WTC11 (cell line): ENCODE measurements around the gene C5orf24. TPM values are rescaled to one million over a fixed set of nuclear protein-coding genes. Genes with fewer than 3 reads are reported as not detected.
A peak's percentile ranks its signal among the peaks of the same experiment; 100 is the strongest.

Experiments
- ATAC-seq: fragments of 200-7000 bp; cut with Tn5 transposase; 2 replicates; pipeline ENCODE4 v1.10.0; 2021; ENCODE audit warnings: mild to moderate bottlenecking, moderate library complexity
- CTCF ChIA-PET: fragments of 300-600 bp; sonication (Branson Sonifier 250); formaldehyde crosslinking; loops from one replicate; lab custom pipeline; 2021; ENCODE audit warnings: antibody characterized with exemption; lab: Charles Lee
- POLR2A ChIA-PET: fragments of 350-600 bp; sonication (Branson Sonifier 250); formaldehyde crosslinking; loops from one replicate; lab custom pipeline; 2021; ENCODE audit warnings: antibody characterized with exemption; lab: Charles Lee
- DNase-seq: peaks from one replicate; pipeline ENCODE4 v3.0.0; 2021; ENCODE audit warnings: low spot score
- H3K27ac Mint-ChIP-seq: 2 replicates; pipeline ENCODE4 v1.8.0; 2021; ENCODE audit warnings: mixed read lengths
- H3K27me3 Mint-ChIP-seq: 2 replicates; pipeline ENCODE4 v1.8.0; 2021; ENCODE audit warnings: low read depth, mild to moderate bottlenecking, moderate library complexity, mixed read lengths
- H3K36me3 Mint-ChIP-seq: 2 replicates; pipeline ENCODE4 v1.8.0; 2021; ENCODE audit warnings: mixed read lengths
- H3K4me1 Mint-ChIP-seq: 2 replicates; pipeline ENCODE4 v1.8.0; 2022; ENCODE audit warnings: mixed read lengths
- H3K4me3 Mint-ChIP-seq: 2 replicates; pipeline ENCODE4 v1.8.0; 2021; ENCODE audit warnings: mild to moderate bottlenecking, moderate library complexity, mixed read lengths
- H3K9me3 Mint-ChIP-seq: 2 replicates; pipeline ENCODE4 v1.8.0; 2021; ENCODE audit warnings: mixed read lengths
- ARID4B ChIP-seq: sonication (generic); formaldehyde crosslinking; IDR thresholded peaks from 2 replicates; pipeline ENCODE4 v1.8.0; 2023; ENCODE audit warnings: missing genetic modification reagents, mild to moderate bottlenecking, borderline replicate concordance
- CREB1 ChIP-seq: sonication (generic); formaldehyde crosslinking; IDR thresholded peaks from 2 replicates; pipeline ENCODE4 v1.8.0; 2023; ENCODE audit warnings: mild to moderate bottlenecking, missing genetic modification reagents
- ESRRA ChIP-seq: sonication (generic); formaldehyde crosslinking; IDR thresholded peaks from 2 replicates; pipeline ENCODE4 v1.8.1; 2022; ENCODE audit warnings: mild to moderate bottlenecking, missing genetic modification reagents, borderline replicate concordance
- FOXK1 ChIP-seq: sonication (generic); formaldehyde crosslinking; IDR thresholded peaks from 2 replicates; pipeline ENCODE4 v1.8.0; 2022; ENCODE audit warnings: mild to moderate bottlenecking, moderate library complexity, missing genetic modification reagents
- GABPB1 ChIP-seq: sonication (generic); formaldehyde crosslinking; IDR thresholded peaks from 2 replicates; pipeline ENCODE4 v1.8.1; 2023; ENCODE audit warnings: mild to moderate bottlenecking, missing genetic modification reagents
- HMGA2 ChIP-seq: fragments of 250-450 bp; sonication (Bioruptor Pico); IDR thresholded peaks from 2 replicates; pipeline ENCODE4 v1.4.0; 2021; ENCODE audit warnings: mild to moderate bottlenecking, moderate library complexity
- MXD4 ChIP-seq: fragments of 250-450 bp; sonication (Bioruptor Pico); IDR thresholded peaks from 2 replicates; pipeline ENCODE4 v1.8.0; 2021; ENCODE audit warnings: mild to moderate bottlenecking, moderate library complexity, borderline replicate concordance
- OVOL2 ChIP-seq: fragments of 250-450 bp; sonication (Bioruptor Pico); IDR thresholded peaks from 2 replicates; pipeline ENCODE4 v1.9.0; 2021; ENCODE audit warnings: mild to moderate bottlenecking, borderline replicate concordance
- SOX15 ChIP-seq: fragments of 250-450 bp; sonication (Bioruptor Pico); IDR thresholded peaks from 2 replicates; pipeline ENCODE4 v1.9.0; 2021; ENCODE audit warnings: mild to moderate bottlenecking
- USF1 ChIP-seq: sonication (generic); formaldehyde crosslinking; IDR thresholded peaks from 2 replicates; pipeline ENCODE4 v1.8.0; 2022; ENCODE audit warnings: mild to moderate bottlenecking, missing genetic modification reagents
- USF2 ChIP-seq: sonication (generic); formaldehyde crosslinking; IDR thresholded peaks from 2 replicates; pipeline ENCODE4 v1.8.1; 2023; ENCODE audit warnings: mild to moderate bottlenecking, missing genetic modification reagents, moderate library complexity
- ZMAT4 ChIP-seq: fragments of 250-450 bp; sonication (Bioruptor Pico); IDR thresholded peaks from 2 replicates; pipeline ENCODE4 v1.9.0; 2021; ENCODE audit warnings: mild to moderate bottlenecking
- total RNA-seq: library from RNA; stranded (reverse); gene quantifications from 3 replicates; pipeline ENCODE4 v1.2.3, GENCODE V29; 2021
- TF ChIP-seq, protein P1 (sequence below): sonication (generic); formaldehyde crosslinking; IDR thresholded peaks from 2 replicates; pipeline ENCODE4 v1.8.0; 2022; ENCODE audit warnings: missing genetic modification reagents

C5orf24 gene
- total RNA-seq, 1 experiment from 2014 or later = 15.7 TPM

DNA sequence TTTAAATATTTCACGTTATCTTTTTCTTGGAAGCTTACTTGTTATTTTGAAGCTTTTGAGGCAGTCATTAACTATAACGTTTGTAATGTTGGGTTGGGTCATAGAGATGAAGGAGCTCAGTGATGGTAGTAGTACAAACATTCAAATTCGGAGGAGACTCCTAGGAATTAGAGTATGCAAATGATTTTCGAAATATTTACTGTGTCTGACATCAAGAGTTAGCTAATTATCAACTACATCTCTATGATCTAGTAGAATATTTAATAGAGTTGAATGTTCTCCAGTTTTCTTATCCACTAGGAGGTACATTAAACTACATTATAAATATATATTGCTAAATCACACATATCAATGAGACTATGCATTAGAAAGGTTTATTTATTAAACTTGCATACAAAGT lies 28.8 kb upstream of the C5orf24 start:
- TF ChIP-seq USF1 (CRISPR knock-in tag) = no peak
- Mint-ChIP-seq H3K9me3 (no peaks in the 10 kb centered on the region), H3K4me1 (no peaks in the 10 kb centered on the region), H3K36me3 (peaks cover 80% of the 10 kb centered on the region), H3K27ac (no peak overlapping the region), H3K27me3 (no peaks in the 10 kb centered on the region), H3K4me3 (no peak overlapping the region)
- ChIA-PET CTCF (interaction anchor here (1.2 kb wide), 1 partner anchor 87 kb away, joined by 4 read pairs; no protein-coding TSS in a partner anchor), POLR2A (interaction anchor here (0.5 to 0.7 kb wide), 2 partner anchors 55 to 628 kb away, joined by 3 read pairs; no protein-coding TSS in a partner anchor)
- DNase-seq (no peak), ATAC-seq (no peak)

DNA sequence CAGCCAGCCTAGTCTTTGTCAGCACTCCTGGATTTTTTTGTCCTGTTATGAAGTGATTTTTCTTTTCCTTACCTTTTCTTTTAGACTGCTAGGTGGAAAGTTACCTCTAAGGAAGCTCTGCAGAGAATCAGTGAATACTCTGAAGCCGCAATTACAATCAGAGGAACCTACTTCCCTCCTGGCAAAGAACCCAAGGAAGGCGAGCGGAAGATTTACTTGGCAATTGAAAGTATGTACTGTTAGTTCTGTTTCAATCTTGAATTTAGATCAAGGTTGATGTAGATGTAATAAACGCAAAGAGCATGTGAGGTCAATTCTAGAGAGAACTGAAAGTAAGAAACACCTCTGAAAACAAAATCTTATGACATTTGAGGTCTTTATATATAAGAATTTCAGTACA lies 27.0 kb upstream of the C5orf24 start:
- no peaks in the 10 kb centered on the region for H3K27me3 Mint-ChIP-seq
- TF ChIP-seq HMGA2 = no peak
- no peak for TF ChIP-seq FOXK1 (CRISPR knock-in tag)
- TF ChIP-seq, protein P1, sequence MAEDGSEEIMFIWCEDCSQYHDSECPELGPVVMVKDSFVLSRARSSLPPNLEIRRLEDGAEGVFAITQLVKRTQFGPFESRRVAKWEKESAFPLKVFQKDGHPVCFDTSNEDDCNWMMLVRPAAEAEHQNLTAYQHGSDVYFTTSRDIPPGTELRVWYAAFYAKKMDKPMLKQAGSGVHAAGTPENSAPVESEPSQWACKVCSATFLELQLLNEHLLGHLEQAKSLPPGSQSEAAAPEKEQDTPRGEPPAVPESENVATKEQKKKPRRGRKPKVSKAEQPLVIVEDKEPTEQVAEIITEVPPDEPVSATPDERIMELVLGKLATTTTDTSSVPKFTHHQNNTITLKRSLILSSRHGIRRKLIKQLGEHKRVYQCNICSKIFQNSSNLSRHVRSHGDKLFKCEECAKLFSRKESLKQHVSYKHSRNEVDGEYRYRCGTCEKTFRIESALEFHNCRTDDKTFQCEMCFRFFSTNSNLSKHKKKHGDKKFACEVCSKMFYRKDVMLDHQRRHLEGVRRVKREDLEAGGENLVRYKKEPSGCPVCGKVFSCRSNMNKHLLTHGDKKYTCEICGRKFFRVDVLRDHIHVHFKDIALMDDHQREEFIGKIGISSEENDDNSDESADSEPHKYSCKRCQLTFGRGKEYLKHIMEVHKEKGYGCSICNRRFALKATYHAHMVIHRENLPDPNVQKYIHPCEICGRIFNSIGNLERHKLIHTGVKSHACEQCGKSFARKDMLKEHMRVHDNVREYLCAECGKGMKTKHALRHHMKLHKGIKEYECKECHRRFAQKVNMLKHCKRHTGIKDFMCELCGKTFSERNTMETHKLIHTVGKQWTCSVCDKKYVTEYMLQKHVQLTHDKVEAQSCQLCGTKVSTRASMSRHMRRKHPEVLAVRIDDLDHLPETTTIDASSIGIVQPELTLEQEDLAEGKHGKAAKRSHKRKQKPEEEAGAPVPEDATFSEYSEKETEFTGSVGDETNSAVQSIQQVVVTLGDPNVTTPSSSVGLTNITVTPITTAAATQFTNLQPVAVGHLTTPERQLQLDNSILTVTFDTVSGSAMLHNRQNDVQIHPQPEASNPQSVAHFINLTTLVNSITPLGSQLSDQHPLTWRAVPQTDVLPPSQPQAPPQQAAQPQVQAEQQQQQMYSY (CRISPR knock-in tag) = no peak
- no peak for TF ChIP-seq USF2 (CRISPR knock-in tag)
- TF ChIP-seq ZMAT4 = no peak
- TF ChIP-seq MXD4 = no peak
- TF ChIP-seq ESRRA (CRISPR knock-in tag) = no peak
- TF ChIP-seq ARID4B (CRISPR knock-in tag) = no peak
- TF ChIP-seq CREB1 (CRISPR knock-in tag) = no peak
- ChIA-PET CTCF (no interaction called here), POLR2A (no interaction called here)
- H3K27ac Mint-ChIP-seq = no peak overlapping the region
- no peaks in the 10 kb centered on the region for H3K4me1 Mint-ChIP-seq
- no peak for DNase-seq
- H3K4me3 Mint-ChIP-seq = no peak overlapping the region
- peaks cover 77% of the 10 kb centered on the region for H3K36me3 Mint-ChIP-seq
- H3K9me3 Mint-ChIP-seq = no peaks in the 10 kb centered on the region
- no peak for ATAC-seq

- ChIA-PET CTCF (no interaction called here), POLR2A (no interaction called here)
- Mint-ChIP-seq H3K36me3 (peaks cover 70% of the 10 kb centered on the region), H3K9me3 (no peaks in the 10 kb centered on the region), H3K27ac (no peak overlapping the region), H3K27me3 (no peaks in the 10 kb centered on the region), H3K4me1 (no peaks in the 10 kb centered on the region), H3K4me3 (no peak overlapping the region)
- TF ChIP-seq OVOL2 (CRISPR knock-in tag) (no peak), SOX15 (CRISPR knock-in tag) (no peak), GABPB1 (CRISPR knock-in tag) (peak; percentile 90)
- DNase-seq = no peak
- ATAC-seq = no peak
Measured at GRCh38 chr5:134819407-134819963, 26.3 kb upstream of the C5orf24 start.
